Measurements from ENCODE around the gene DNAL4. TPM values are rescaled to one million over a fixed set of nuclear protein-coding genes. Genes with fewer than 3 reads are reported as not detected.

The DNAL4 gene
- polyA plus RNA-seq, 3 donors = 8.9 to 9.3 (median 9.0) TPM

DNA sequence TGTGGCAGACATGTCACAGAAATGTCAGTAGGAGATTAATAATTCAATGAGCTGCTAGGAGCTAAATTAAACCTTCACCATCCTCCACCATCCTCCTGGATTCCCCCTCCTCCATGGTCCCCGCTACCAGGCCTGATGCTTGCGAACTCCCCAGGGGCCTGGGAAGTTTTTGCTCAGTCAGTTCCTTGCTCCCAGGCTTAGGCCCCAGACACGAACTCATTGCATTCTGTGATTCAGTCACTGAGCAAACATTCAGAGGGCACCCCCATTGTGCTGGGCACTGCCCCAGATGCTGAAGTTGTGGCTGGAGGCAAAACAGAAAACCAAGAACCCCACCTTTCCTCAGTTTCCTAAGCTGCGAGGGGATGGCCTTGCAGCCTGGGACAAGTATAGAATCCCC, 35.5 kb upstream of the DNAL4 start:
- Mint-ChIP-seq H3K27me3 (ENCODE audit: low read depth in 3 of 3) (peaks cover 3 to 11% (median 3%) of the 10 kb centered on the region in 3 donors), H3K4me3 (no peak overlapping the region), H3K4me1 (peaks cover 5% of the 10 kb centered on the region), H3K9me3 (peaks cover 0 to 2% (median 0%) of the 10 kb centered on the region in 7 donors), H3K36me3 (no peaks in the 10 kb centered on the region), H3K27ac (peak overlapping the region in 1 of 7 donors; percentile 33)
- 93% methylated on average over 4 of the region's 4 CpGs for WGBS (ENCODE audit: insufficient coverage)
- Histone ChIP-seq H3K27ac (ENCODE audit: low read depth in 1 of 2, low read length in 2 of 2) (no peak overlapping the region), H3K4me2 (replicated peaks; ENCODE audit: extremely low read depth, low read length, poor library complexity, severe bottlenecking) (no peak overlapping the region), H3K4me1 (ENCODE audit: control insufficient read depth in 1 of 2, insufficient read depth in 2 of 2, low read length in 2 of 2) (peaks cover 0 to 10% of the 10 kb centered on the region in 2 donors), H3K36me3 (replicated peaks in 1 of 2; ENCODE audit: control insufficient read depth in 1 of 2, insufficient read depth in 2 of 2, low read length in 2 of 2) (no peaks in the 10 kb centered on the region), H2AFZ (ENCODE audit: insufficient read depth, low read depth, low read length, poor library complexity, severe bottlenecking) (no peak overlapping the region), H3K27me3 (ENCODE audit: control insufficient read depth in 2 of 2, insufficient read depth in 2 of 2, low read length in 2 of 2) (no peaks in the 10 kb centered on the region), H3K79me2 (ENCODE audit: insufficient read depth, low read length) (no peaks in the 10 kb centered on the region), H4K20me1 (ENCODE audit: insufficient read depth, low read length) (no peaks in the 10 kb centered on the region), H3K4me3 (replicated peaks in 1 of 3; ENCODE audit: low read depth in 2 of 3, low read length in 3 of 3) (no peak overlapping the region), H3K9ac (ENCODE audit: insufficient read depth, low read length, poor library complexity, severe bottlenecking) (no peak overlapping the region), H3K9me3 (replicated peaks in 1 of 2; ENCODE audit: control insufficient read depth in 1 of 2, insufficient read depth in 1 of 2, low read length in 2 of 2) (peaks cover 0 to 5% of the 10 kb centered on the region in 2 donors)
- intact Hi-C loops (cut with micrococcal nuclease) = loop anchor here in 1 of 2 donors (10.0 kb wide), 1 partner anchor 1085 kb away; no protein-coding TSS in a partner anchor
- no peak for DNase-seq
- TF ChIP-seq, protein P1, sequence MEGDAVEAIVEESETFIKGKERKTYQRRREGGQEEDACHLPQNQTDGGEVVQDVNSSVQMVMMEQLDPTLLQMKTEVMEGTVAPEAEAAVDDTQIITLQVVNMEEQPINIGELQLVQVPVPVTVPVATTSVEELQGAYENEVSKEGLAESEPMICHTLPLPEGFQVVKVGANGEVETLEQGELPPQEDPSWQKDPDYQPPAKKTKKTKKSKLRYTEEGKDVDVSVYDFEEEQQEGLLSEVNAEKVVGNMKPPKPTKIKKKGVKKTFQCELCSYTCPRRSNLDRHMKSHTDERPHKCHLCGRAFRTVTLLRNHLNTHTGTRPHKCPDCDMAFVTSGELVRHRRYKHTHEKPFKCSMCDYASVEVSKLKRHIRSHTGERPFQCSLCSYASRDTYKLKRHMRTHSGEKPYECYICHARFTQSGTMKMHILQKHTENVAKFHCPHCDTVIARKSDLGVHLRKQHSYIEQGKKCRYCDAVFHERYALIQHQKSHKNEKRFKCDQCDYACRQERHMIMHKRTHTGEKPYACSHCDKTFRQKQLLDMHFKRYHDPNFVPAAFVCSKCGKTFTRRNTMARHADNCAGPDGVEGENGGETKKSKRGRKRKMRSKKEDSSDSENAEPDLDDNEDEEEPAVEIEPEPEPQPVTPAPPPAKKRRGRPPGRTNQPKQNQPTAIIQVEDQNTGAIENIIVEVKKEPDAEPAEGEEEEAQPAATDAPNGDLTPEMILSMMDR (IDR thresholded peaks at IDR 0.05) = no peak

GRCh38 chr22:38828616-38829205, 34.8 kb upstream of the DNAL4 start:
- TF ChIP-seq, protein P1 (IDR thresholded peaks at IDR 0.05) = no peak
- Histone ChIP-seq H3K36me3 (replicated peaks in 1 of 2; ENCODE audit: control insufficient read depth in 1 of 2, insufficient read depth in 2 of 2, low read length in 2 of 2) (no peaks in the 10 kb centered on the region), H3K27ac (ENCODE audit: low read depth in 1 of 2, low read length in 2 of 2) (no peak overlapping the region), H3K4me3 (replicated peaks in 1 of 3; ENCODE audit: low read depth in 2 of 3, low read length in 3 of 3) (no peak overlapping the region), H3K27me3 (ENCODE audit: control insufficient read depth in 2 of 2, insufficient read depth in 2 of 2, low read length in 2 of 2) (no peaks in the 10 kb centered on the region), H3K9me3 (replicated peaks in 1 of 2; ENCODE audit: control insufficient read depth in 1 of 2, insufficient read depth in 1 of 2, low read length in 2 of 2) (peaks cover 0 to 5% of the 10 kb centered on the region in 2 donors), H4K20me1 (ENCODE audit: insufficient read depth, low read length) (no peaks in the 10 kb centered on the region), H3K4me2 (replicated peaks; ENCODE audit: extremely low read depth, low read length, poor library complexity, severe bottlenecking) (no peak overlapping the region), H3K9ac (ENCODE audit: insufficient read depth, low read length, poor library complexity, severe bottlenecking) (no peak overlapping the region), H3K79me2 (ENCODE audit: insufficient read depth, low read length) (no peaks in the 10 kb centered on the region), H3K4me1 (ENCODE audit: control insufficient read depth in 1 of 2, insufficient read depth in 2 of 2, low read length in 2 of 2) (peaks cover 0 to 10% of the 10 kb centered on the region in 2 donors), H2AFZ (ENCODE audit: insufficient read depth, low read depth, low read length, poor library complexity, severe bottlenecking) (no peak overlapping the region)
- intact Hi-C loops (cut with micrococcal nuclease) = loop anchor here in 1 of 2 donors (10.0 kb wide), 1 partner anchor 1086 kb away; no protein-coding TSS in a partner anchor
- peaks cover 0 to 9% (median 3%) of the 10 kb centered on the region in 3 donors for H3K27me3 Mint-ChIP-seq (ENCODE audit: low read depth in 3 of 3)
- no peak overlapping the region for H3K4me3 Mint-ChIP-seq
- WGBS (ENCODE audit: insufficient coverage) = 87% methylated on average over 6 of the region's 10 CpGs
- peaks cover 0 to 2% (median 0%) of the 10 kb centered on the region in 7 donors for H3K9me3 Mint-ChIP-seq
- H3K36me3 Mint-ChIP-seq = no peaks in the 10 kb centered on the region
- no peak for DNase-seq
- peaks cover 5% of the 10 kb centered on the region for H3K4me1 Mint-ChIP-seq
- no peak overlapping the region for H3K27ac Mint-ChIP-seq
